OCI-M1 (cell line): Measurements from ENCODE around the gene ACER2.

Experiments used
- DNase-seq: peaks from one replicate; lab custom pipeline; 2025; lab: John Stamatoyannopoulos, UW

Gene ACER2

GRCh38 chr9:19486803-19487202, 78.0 kb downstream of the ACER2 start:
- no peak for DNase-seq

- no peak for DNase-seq
Observed at GRCh38 chr9:19488721-19489120, 79.9 kb downstream of the ACER2 start.

DNA sequence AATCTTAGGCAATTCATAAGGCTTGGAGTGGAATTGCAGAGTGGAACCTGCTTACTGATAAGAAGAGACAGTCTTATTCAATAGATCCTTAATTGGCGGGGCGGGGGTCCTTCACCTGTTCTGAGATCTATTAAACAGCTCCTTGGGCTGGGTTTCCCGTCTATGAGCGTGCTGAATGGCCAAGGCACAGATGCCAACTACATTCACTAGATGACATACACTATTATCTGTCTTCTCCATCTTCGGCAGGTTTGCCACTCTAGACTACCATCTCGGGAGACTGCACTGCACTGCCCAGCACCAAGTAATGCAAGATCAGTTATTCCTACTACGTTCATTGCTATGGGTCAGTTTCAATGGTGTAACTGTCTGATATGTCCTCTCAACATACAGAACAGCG, 81.5 kb downstream of the ACER2 start:
- no peak for DNase-seq

DNA sequence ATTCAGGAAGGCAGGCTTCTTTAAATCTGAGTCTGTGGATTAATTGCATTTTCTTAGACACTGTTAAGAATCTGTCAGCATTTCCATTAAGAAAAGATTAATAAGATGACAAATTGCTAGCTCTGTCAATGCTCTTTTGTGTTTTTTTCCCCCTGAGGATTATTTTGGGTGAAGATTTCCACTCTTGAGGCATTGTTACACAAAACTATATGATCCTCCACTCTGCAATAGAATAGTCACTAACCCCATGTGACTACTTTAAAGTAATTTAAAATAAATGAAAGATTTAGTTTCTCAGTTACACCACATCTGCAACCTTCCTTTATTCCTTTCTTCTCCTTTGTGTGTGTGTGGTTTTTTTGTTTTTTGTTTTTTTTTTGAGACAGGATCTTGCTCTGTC, 82.0 kb downstream of the ACER2 start:
- DNase-seq: no peak

GRCh38 chr9:19492775-19493173, 84.0 kb downstream of the ACER2 start:
- DNase-seq: no peak

DNA sequence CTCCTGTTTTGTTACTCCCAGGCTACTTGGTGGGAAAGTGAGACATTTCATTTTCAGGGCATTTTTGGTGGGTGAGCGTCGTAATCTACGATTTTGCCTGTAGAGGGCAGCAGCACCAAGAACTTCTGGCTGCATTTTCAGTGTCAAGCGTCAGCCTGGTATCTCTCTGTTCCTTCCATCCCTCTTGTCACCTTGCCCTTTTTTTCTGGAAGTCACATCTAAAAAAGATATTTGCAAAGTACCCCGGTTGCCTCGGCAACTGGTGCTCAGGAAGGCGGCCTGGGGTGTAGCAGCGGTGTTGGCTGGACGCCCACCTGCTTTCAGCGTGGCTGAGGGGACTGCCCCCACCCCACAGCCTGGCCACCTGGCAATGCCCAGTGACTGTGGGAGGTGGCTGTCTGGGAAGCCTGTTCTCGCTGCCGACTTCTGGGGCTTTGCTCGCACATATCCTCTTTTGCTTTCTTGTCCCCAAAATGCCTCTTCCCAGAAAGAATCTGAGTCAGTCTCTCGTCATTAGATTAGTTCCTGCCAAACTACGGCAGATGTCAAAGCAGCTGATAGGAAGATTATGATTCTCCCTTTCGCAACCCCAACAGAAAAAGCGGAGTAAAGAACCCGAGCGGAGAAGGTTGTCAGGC, 84.5 kb downstream of the ACER2 start:
- peak; percentile 67 for DNase-seq

DNA sequence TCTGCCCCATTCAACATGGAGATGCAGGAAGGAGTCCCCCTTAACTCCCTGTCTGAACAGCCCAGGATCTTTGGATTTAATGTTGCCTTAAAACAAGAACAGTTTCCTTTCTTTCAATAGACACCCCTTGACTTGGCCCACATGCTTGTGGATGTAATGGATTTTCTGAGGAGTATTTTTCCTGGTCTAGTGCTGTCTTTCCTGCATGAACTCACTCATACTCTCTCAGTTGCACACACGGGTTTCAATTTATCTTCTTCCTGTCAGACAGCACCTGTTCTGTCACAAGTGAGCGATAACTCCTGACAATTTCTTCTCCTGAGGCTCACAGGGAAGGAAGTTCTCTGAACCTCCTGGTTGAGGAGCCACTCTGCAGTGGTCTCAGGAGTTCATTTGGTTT, 85.1 kb downstream of the ACER2 start:
- no peak for DNase-seq

DNA sequence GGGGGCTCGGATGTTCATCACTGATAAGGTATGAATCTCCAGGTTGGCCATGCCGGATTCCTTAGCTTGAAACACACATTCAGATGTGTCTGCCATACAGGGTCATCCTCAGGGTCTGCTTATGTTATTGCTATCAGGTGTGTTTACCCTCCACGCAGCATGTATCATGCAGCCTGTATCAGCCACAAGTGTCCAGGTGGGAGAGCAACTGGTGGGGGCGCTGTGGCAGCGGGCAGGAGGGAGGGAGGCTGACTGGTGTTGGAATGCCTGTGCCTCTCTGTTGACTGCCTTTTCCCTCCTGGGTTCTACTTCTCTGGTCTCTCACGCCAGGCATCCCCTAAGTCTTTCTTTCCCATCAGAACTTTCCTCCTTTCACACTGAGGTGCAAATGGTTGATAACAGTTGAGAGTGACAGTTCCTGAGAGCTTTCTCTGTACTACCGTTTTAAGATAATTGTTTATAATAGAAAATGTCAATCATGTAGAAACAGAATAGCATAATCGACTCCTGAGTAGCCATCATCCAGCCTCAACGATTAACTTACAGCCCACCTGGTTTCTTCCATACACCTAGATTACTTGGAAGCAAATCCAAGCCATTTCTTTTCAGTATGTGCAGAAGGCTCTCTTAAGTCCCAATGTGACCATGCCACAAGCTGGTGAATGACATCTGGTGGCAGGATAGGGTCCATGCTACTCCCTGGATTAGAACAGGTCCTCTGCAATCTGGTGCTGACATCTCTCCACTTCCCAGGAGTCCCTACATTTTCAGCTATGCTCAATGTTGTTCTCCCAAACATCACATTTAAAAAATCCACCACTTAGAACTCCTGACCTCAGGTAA, 86.6 kb downstream of the ACER2 start:
- DNase-seq: no peak

DNA sequence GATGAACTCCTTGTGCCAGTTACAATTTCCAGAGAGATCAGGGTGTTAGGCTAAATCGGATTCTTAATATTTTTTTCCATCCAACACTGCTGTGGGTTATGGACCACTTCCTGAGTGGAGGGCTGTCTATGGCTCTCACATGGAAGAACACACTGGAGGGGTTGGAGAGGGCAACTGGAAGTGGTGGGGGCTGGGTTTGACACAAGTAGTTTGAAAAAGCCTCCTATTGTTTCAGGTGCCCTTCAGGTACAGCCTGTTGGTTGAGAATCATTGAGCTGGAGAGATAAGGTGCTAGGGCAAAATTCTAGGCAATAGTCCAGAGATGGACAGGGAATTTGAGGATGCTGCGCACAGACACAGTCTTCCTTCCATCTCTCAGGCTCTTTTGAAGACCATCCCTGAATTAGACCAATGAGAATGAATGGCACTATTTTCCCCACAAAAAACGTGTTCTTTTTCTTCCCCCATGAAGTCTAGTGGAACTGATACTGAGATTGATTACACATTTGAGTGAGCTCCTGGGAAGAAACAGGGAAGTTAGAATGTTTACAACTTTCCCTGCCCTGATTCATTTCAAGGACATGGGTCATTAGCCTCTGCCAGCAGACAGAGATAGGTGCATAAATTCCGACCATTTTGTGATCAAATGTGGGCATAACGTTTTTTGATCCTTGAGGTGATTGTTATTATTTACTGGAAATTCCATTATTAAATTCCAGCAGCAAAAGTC, 87.7 kb downstream of the ACER2 start:
- no peak for DNase-seq

DNA sequence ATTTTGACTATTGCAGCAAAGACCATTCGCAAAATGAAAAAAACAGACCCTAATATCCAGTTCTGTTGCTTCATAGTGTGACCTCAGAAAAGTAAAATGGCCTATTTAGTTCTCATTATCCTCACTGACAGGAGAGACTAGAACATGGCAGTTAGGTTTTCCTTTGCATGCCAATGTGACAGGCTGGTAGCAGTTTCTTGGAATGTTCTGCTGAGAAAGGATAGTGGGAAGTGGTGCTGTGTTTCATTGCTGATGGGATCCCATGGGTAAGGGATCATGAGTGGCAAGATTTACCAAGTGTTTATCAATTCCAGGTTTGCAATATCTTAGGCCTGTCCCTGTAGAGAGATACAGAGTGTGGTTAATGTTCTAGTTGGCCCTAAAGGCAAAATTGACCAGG, 88.5 kb downstream of the ACER2 start:
- no peak for DNase-seq

- DNase-seq: peak; percentile 15
Observed at GRCh38 chr9:19498015-19498414, 89.2 kb downstream of the ACER2 start.
